ENCODE measurements around the gene ETFA.

The ETFA gene

DNA sequence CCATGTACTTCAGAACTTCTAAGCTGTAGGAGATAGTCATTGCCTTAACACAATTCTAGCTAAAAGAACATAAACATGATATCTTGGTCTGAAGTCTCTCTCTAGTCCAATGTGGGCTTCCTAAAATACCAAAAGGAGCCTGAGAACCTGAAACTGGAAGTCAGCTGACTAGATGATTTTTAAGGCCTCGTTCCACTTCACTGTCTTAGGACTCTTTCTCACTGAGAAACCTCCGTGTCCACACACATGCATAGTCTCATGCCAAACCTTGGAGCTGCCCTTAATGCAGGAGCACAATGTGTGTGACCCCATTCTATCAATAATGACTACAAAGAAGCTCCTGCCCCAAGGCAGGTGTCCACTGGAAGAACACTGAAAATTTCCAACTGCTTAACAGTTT is 87.7 kb downstream of the ETFA start:
- in situ Hi-C loops (cut with HindIII; ENCODE audit: low sequenced_read_pairs), result no loop called here

DNA sequence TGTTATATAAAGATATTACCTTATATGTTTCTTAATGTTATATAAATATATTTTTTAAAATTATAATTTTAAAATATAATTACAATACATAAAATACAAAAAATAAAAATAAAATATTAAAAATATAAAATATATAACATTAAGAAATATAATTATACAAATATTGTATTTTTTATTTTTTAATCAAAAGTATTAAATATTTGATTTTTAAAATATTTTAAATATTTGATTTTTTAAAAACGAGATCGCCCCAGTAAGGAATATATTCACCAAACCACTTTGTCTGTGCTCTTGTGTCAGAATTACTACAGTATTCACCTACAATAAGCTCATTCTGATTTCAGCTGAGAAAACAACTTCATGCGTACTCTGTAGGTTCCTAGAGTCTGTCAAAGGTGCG is 89.1 kb downstream of the ETFA start:
- in situ Hi-C loops (cut with HindIII; ENCODE audit: low sequenced_read_pairs), result no loop called here

DNA sequence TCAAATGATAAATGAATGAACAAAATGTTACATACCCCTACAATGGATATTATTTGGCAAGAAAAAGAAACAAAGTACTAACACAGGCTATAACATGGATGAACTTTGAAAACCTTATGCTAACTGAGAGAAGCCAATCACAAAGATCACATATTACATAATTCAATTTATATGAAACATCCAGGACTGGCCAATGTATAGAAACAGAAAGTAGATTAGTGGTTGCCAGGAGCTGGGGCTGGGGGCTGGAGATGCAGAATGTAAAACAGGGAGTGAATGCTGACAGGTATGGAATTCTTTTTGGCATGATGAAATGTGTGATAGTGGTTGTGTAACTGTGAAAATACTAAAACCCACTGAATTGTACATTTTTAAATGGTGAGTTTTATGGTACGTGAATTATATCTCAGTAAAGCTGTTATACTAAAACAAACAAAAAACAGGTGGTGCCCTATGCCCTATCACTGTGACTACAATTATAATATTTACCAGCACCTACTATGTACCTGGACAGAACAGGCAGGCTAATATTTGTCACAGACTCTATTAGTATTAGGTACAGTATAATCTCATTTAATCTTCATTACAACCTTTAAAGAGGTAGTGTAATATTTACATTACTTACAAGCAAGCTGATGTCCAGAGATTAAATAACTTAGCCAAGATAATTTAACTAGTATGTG is 90.0 kb downstream of the ETFA start:
- in situ Hi-C loops (cut with HindIII; ENCODE audit: low sequenced_read_pairs), result no loop called here

DNA sequence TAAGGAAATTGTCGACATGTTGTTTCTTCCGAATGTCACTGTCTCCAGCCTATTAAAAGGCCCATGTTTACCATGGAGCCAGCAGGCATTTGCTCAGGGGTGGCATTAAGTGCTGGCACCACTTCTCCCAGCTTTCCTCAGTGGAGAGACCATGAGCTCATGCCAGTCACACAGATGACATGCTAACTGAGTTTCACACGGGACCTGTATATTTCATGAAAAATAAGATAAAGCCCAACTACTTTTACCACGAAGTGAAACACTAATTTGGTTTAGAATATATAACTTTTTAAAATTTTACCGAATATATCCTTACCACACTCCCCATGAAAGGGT is 93.4 kb downstream of the ETFA start:
- in situ Hi-C loops (cut with HindIII; ENCODE audit: low sequenced_read_pairs), result no loop called here

DNA sequence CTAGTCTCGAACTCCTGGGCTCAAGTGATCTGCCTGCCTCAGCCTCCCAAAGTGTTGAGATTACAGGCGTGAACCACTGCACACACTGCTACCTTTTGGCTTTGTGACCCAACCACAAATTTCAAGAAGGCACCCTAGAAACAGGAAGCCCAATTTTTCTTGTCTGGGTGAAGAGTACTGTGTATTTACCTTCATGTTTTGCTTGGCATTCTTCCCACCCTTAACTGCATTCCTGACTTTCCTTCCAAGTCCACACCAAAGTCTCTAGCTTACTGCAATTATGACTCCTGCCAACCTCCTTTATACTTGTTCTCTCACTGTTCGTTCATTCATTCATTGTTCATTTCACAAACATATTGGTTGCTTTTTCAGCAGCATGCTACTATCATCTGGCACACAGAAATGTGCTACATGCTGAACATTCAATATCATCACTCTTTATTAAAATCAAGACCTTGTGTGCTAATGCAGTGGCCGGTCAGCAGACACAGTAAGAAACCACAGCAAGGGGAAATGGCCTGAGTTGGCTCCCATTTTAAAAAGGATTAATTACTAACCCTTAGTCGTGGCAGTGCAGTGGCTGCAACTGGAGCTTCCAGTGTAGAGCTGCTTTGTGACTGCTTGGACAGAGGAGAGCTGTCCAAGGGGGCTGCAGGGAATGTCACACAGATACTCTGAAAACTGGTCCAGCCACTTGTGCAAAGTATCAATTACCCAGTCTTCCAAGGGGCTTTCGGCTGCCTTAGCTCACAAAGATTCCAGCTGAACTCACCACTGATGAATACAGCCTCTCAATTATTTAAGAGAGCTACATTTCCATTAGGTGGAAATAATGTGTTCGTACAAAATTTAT is 94.0 kb downstream of the ETFA start:
- in situ Hi-C loops (cut with HindIII; ENCODE audit: low sequenced_read_pairs), result no loop called here

DNA sequence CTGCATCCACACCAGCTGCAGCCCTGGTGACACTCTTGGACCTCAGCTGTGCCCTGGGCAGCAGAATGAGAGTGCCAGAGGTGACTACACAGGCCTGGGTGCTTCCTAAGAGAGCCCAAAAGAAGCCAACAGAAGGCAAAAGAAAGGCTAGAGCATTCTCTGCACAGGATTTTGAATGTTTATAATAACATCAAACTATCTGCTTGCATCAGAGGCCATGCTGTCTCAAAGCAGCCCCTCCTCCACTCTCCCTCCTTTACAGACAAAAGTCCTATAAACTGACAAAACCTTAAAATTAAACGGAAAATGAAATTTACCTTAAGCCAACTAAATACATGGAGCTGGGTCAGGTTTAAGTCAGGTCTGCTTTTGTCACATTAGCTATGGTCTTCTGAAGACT is 95.6 kb downstream of the ETFA start:
- in situ Hi-C loops (cut with HindIII; ENCODE audit: low sequenced_read_pairs), result no loop called here

DNA sequence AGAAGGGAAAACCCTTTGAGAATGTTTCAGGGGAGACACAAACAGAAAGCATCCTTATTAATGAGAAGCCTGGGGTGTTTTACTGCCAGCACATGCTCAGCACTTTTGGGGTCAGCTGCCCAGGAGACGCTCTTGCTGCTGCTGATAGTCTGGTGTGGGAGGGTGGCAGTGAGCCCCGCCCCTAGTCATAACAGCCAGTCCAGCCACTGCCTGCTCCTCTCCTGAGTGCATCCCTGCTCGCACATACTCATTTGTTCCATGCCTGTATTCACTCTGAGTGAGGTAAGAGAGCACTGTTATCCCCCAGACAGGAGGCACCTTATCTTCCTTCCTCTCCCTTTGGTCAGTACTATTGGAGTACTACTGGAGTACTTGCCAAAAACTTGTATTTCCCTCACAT is 101.3 kb downstream of the ETFA start:
- in situ Hi-C loops (cut with HindIII; ENCODE audit: low sequenced_read_pairs), result no loop called here

DNA sequence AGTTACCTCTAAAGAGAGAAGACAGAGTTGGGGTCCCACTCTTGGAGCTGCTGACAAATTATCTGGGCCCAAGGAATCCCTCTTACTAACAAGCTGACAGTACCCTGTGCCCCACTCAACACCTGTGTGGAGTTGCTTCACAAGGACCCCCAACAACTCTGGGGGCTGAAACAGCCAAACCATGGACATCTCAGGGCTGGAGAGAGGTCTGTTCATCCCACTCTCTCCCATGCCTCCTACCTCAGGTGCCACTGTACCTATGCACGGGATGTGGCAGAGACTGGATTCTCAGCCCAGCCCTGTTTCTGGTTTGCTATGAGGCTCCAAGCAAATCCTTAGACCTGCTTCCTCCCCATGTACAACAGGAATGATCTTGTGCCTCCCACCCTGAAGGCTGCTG is 101.7 kb downstream of the ETFA start:
- in situ Hi-C loops (cut with HindIII; ENCODE audit: low sequenced_read_pairs), result no loop called here

DNA sequence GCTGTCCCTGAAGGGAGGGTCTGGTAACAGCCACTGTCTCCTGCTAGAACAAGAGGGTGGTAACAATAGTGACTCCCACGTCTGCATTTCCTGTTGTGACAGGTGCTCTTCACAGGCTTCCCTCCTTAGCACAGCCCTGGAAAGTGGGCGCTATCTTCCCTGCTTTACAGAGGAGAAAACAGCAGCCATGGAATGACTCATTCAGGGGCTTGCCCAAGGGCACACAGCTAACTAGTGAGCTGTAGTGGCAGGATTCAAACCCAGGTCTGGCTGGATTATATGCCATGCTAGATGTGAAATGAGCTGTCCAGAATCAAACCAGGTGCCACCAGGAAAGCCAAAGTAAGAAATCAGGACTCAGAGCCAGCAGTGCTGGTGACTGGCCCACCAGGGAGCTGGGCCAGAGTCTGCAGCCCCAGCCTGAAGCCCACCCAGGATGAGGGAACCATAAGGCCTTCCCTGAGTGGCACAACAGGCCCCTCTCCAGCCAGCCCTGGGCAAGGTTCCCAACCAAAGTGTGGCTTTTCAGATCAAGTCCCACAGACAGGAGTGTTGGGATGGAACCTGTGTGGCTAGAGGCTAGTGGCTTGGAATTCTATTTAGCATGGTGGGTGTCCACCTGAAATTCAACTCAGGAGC is 102.4 kb downstream of the ETFA start:
- in situ Hi-C loops (cut with HindIII; ENCODE audit: low sequenced_read_pairs), result no loop called here

DNA sequence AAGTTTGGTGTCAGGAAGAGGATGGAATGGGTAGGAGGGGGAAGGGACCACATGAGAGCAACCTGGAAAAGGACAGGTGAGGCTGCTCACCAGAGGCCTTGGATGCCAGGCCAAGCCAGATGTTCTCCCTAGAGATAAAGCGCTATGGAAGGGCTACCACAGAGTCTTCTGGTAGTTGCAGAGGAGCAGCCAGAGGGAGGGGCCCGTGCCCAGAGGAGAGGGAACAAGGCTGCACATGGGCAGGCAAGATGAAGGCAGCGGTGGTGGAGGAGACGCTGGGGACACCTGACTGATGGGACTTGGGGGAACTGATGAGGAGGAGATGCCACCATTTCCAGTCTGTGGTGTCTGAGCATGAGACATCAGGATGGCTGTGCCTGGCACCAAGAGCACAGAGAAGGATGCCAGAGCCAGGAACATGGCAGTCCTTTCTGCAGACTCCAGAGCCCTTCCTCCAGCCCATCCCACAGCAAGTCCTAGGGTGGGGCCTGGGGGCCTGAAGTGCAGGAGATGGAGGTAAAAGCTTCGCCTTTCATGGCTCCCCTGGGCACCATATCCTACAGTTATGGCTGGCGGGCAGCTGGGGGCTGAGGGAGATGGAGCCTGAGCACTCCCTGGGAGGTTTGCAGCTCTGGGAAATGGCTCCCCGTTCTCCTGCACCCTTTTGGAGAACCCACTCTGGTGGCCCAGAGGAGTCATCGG is 103.0 kb downstream of the ETFA start:
- in situ Hi-C loops (cut with HindIII; ENCODE audit: low sequenced_read_pairs), result no loop called here

DNA sequence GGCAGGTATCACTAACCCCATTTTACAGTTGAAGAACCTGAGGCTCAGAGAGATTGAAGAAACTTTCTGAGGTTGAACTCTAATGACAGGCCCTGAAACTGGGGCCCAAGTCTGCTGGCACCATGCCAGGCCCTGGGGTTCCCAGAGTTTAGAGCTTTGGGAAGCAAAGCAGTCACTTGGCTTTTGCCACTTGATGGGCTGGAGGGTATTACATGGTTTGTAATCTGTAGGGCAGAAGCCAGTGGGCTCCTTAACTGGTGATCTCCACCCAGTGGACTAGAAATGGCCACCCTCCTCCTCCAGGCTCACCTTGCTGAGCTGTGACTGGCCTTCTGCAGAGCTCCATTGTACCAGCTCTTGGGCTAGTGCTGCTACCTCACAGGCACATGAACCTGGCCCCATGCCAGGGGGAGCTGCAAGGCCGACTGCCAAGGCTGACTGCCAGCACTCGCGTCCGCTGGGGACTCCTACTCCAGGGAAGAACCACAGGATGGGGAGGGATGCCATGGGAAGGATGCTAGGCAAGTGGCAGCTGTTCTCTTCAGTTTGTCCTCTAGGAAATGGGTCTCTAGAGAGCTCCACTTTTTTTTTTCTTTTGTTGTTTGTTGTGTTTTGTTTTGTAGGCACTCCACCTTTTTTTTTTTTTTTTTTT is 104.8 kb downstream of the ETFA start:
- in situ Hi-C loops (cut with HindIII; ENCODE audit: low sequenced_read_pairs), result no loop called here

DNA sequence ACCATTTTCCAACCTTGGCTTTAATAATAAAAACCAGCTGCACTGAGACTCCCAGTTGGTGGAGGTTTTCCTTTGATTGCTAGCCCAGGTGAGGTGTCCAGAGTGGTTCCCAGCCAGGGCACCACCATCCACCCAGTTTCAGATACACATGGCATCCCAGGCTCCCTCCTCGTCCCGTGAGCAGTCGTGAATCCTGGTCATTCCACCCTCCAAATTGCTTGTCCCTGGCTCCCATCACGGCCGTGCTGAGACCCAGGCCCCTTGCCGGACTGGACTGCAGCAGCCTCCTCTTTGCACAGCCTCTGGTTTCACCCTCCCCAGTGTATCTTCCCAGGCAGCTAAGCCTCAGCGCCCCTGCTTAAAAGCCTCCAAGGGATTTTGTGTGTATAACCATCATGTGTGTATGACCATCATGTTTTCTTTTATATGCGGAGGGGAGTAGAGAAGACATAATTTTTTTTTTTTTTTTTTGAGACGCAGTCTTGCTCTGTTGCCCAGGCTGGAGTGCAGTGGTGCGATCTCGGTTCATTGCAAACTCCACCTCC is 106.3 kb downstream of the ETFA start:
- in situ Hi-C loops (cut with HindIII; ENCODE audit: low sequenced_read_pairs), result no loop called here

DNA sequence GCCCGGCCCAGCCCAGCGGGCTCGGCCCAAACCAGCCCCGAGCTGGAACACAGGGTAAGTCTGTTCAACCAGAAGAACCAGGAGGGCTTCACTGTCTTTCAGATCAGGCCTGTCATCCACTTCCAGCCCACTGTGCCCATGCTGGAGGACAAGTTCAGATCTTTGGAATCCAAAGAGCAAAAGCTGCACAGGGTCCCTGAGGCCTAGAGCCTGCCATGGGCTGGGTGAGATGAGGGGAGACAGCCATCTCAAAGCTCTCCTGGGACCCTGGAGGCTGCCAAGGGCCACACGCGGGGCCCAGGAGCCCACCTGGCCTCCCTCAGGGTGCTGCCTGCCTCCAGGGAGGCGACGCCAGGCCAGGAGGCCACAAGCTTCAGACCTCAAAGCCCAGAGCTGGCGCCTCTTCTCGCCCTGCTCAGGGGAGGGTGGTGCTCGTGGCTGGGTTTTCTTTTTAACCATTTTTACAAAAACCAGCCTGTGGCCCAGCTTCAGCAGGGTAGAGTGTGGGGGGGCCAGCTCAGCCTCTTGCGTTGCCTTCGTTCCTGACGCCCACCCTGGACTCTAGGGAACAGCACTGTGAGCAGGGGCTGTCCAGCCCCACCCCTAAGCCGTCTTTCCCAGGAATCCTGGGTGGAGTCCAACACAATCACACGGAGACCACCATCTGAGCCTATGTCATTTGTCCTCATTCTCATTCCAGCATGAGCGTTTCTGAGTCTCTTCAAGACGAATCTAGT is 107.0 kb downstream of the ETFA start:
- in situ Hi-C loops (cut with HindIII; ENCODE audit: low sequenced_read_pairs), result no loop called here

DNA sequence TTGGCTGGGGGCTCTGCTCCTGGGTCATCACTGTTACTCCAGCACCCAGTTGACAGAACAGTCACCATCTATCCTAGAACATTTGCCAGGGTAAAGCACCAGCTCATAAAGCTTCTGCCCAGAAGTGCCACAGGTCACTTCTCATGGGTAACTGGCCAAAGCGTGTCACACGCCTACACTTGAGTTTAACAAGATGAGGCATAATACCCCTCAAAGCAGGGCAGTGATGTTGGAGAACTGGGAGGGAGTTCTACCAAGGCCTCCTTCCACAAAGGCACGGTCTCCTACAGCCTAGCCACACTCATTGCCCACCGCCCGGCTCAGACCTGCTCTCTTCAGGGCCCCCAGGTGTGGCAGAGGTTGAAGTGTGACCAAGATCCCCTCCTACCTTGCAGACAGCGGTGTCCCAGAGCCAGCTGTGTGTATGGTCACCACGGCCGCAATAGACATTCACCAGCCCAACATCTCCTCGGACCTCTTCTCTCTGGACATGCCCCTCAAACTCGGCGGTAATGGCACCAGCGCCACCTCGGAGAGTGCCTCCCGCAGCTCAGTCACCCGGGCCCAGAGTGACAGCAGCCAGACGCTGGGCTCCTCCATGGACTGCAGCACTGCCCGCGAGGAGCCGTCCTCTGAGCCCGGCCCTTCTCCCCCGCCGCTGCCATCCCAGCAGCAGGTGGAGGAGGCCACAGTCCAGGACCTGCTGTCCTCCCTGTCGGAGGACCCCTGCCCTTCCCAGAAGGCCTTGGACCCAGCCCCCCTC is 107.7 kb downstream of the ETFA start:
- in situ Hi-C loops (cut with HindIII; ENCODE audit: low sequenced_read_pairs), result no loop called here

DNA sequence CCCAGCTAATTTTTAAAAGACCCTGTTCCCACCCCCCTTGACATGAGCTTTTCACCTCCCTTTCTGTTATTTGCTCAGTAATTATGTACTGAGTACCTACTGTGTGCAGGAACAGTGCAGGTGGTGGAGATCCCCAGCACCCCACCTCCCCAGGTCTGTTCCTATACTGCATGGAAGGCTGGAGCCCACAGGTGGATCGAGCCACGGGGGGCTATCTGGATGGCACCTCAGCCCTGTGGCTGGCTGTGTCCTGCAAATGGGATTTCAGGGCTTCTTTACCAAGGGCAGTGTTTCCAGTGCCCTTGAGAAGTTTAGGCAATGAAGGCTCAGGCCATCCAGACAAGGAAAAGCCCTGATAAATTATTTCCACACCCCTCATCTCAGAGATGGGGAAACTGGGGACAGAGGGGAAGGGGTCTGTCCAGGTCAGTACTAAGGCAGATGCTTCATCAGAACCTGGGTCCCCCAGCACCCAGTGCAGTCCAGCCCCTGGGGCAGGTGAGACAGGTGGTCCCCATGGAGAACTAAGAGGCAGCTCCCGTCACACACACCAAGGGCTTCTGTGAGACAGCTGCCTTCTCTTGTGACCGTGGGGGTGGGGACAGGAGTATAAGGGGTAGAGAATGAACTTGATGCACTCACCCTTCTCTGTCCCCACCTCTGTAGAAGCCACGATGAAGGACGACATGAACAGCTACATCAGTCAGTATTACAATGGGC is 109.6 kb downstream of the ETFA start:
- in situ Hi-C loops (cut with HindIII; ENCODE audit: low sequenced_read_pairs), result no loop called here

DNA sequence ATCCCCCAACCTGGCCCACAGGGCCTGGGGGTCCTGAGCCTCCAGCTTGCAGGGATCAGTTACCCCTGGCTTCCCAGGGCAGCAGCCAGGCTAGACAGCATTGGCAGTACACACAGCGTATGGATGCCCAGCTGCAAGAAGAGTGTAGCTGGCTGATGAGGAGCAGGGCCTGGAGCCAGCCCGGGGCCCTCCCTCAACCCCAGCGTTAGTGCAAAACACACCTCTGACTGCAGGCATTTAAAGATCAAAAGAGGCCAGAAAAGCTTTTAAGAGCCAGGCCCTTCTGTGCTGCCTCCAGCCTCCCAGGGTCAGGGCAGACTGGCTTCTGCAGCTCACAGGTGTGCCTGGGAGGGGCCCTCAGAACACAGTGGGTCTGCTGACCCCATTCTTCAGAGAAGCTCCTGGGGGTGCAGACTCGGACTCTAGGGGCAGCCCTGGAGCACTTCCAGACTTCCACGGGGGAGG is 110.6 kb downstream of the ETFA start:
- in situ Hi-C loops (cut with HindIII; ENCODE audit: low sequenced_read_pairs), result no loop called here

DNA sequence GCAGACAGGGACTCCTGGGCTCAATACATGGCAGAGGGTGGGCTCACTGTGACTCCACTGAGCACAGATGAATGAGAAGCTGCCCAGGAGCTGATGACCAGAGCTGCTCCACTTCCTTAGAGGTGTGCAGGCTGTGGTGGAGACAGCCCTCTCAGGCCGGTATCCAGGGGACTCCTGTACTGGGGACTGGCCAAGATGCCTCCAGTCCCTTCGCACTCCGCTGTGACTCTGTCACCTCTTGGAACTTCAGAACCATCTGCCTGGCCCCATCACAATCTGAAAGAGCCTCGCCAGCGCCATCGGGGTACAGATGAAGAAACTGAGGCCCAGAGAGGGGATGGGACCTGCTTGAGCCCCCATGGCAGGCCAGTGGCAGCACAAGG is 111.2 kb downstream of the ETFA start:
- in situ Hi-C loops (cut with HindIII; ENCODE audit: low sequenced_read_pairs), result no loop called here

Data from DLD1 (cell line).